ENCODE results near the gene NUP205. TPM values are rescaled to one million over a fixed set of nuclear protein-coding genes. Genes with fewer than 3 reads are reported as not detected.

NUP205 gene
- total RNA-seq, 1 donor from 2014 or later, result 148 TPM

- TF ChIP-seq, protein P1, sequence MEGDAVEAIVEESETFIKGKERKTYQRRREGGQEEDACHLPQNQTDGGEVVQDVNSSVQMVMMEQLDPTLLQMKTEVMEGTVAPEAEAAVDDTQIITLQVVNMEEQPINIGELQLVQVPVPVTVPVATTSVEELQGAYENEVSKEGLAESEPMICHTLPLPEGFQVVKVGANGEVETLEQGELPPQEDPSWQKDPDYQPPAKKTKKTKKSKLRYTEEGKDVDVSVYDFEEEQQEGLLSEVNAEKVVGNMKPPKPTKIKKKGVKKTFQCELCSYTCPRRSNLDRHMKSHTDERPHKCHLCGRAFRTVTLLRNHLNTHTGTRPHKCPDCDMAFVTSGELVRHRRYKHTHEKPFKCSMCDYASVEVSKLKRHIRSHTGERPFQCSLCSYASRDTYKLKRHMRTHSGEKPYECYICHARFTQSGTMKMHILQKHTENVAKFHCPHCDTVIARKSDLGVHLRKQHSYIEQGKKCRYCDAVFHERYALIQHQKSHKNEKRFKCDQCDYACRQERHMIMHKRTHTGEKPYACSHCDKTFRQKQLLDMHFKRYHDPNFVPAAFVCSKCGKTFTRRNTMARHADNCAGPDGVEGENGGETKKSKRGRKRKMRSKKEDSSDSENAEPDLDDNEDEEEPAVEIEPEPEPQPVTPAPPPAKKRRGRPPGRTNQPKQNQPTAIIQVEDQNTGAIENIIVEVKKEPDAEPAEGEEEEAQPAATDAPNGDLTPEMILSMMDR (conservative IDR thresholded peaks at IDR 0.05), result no peak
Observed at GRCh38 chr7:135669774-135670173, 112.1 kb downstream of the NUP205 start.

GRCh38 chr7:135670179-135670578 is 112.5 kb downstream of the NUP205 start:
- TF ChIP-seq, protein P1 (conservative IDR thresholded peaks at IDR 0.05), result no peak
- H3K4me3 Mint-ChIP-seq, result no peak overlapping the region
- no peak overlapping the region for H3K27ac Mint-ChIP-seq (ENCODE audit: unreplicated experiment)
- H3K9me3 Mint-ChIP-seq, result peaks cover 3% of the 10 kb centered on the region
- DNase-seq (ENCODE audit: low read depth, low spot score), result no peak
- no peaks in the 10 kb centered on the region for H3K27me3 Mint-ChIP-seq (ENCODE audit: low read depth)
- peaks cover 9% of the 10 kb centered on the region for H3K36me3 Mint-ChIP-seq (ENCODE audit: low read depth)
- H3K4me1 Mint-ChIP-seq, result peaks cover 18% of the 10 kb centered on the region

More at GRCh38 chr7:135669774-135670173, 112.1 kb downstream of the NUP205 start:
- peaks cover 3% of the 10 kb centered on the region for H3K9me3 Mint-ChIP-seq
- H3K27ac Mint-ChIP-seq (ENCODE audit: unreplicated experiment), result no peak overlapping the region
- H3K4me3 Mint-ChIP-seq, result no peak overlapping the region
- H3K4me1 Mint-ChIP-seq, result peaks cover 22% of the 10 kb centered on the region
- no peaks in the 10 kb centered on the region for H3K27me3 Mint-ChIP-seq (ENCODE audit: low read depth)
- DNase-seq (ENCODE audit: low read depth, low spot score), result no peak
- H3K36me3 Mint-ChIP-seq (ENCODE audit: low read depth), result peaks cover 9% of the 10 kb centered on the region

GRCh38 chr7:135672560-135673359 is 115.0 kb downstream of the NUP205 start:
- H3K27ac Mint-ChIP-seq (ENCODE audit: unreplicated experiment), result no peak overlapping the region
- H3K36me3 Mint-ChIP-seq (ENCODE audit: low read depth), result peaks cover 9% of the 10 kb centered on the region
- peak; percentile 14 for DNase-seq (ENCODE audit: low read depth, low spot score)
- H3K4me3 Mint-ChIP-seq, result no peak overlapping the region
- H3K9me3 Mint-ChIP-seq, result peaks cover 3% of the 10 kb centered on the region
- H3K4me1 Mint-ChIP-seq, result peaks cover 6% of the 10 kb centered on the region
- no peaks in the 10 kb centered on the region for H3K27me3 Mint-ChIP-seq (ENCODE audit: low read depth)
- TF ChIP-seq, protein P1 (conservative IDR thresholded peaks at IDR 0.05), result peak; percentile 90

- TF ChIP-seq, protein P1 (conservative IDR thresholded peaks at IDR 0.05), result no peak
- no peak overlapping the region for H3K4me3 Mint-ChIP-seq
- no peaks in the 10 kb centered on the region for H3K27me3 Mint-ChIP-seq (ENCODE audit: low read depth)
- peaks cover 5% of the 10 kb centered on the region for H3K36me3 Mint-ChIP-seq (ENCODE audit: low read depth)
- no peak overlapping the region for H3K27ac Mint-ChIP-seq (ENCODE audit: unreplicated experiment)
- DNase-seq (ENCODE audit: low read depth, low spot score), result no peak
- H3K4me1 Mint-ChIP-seq, result peaks cover 4% of the 10 kb centered on the region
- H3K9me3 Mint-ChIP-seq, result peaks cover 3% of the 10 kb centered on the region
Observed at GRCh38 chr7:135673360-135673706, 115.6 kb downstream of the NUP205 start.

DNA sequence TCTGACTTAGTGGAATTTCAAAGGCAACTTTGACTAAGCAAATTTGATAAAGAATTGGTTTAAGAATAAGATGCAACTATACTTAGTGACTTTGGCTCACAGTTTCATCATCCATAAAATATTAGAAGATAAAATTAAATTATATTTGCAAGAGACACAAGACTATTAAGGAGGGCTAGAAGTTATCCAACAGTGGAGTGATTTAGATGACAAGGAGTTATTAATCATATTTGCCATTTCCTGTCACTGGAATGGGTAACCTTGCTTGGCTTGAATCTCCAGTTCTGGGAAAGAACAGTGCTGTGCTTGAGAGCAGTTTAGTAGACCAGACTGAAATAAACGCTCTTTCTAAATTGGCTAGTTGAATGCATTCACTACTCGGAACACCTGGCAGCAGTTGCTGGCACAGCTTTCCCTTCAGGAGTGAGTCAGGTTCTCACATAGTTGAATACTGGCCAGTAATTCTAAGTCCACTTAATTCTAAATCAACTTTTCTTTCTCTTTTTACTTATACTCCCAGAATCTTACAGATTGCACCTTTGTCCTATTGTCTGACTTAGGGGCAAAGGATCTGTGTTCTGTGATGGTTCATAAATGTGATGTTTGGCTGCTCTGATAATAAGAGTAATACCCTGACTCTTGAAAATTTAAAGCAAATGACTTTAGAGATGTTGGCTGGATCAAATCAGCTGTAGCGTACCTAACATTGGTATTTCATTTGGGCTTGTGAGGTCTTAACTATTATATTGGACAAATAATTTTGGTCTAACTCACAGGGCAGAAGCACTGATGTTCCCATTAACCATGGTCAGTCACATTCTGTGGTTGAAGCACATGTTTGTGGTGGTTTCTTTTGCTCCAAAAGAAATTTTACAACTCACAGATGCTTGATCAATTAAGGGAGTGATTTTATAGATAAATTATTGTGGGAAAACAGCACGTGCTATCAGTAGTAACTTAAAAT is 121.2 kb downstream of the NUP205 start:
- H3K27ac Mint-ChIP-seq (ENCODE audit: unreplicated experiment), result no peak overlapping the region
- no peaks in the 10 kb centered on the region for H3K9me3 Mint-ChIP-seq
- H3K4me1 Mint-ChIP-seq, result no peaks in the 10 kb centered on the region
- no peaks in the 10 kb centered on the region for H3K27me3 Mint-ChIP-seq (ENCODE audit: low read depth)
- TF ChIP-seq, protein P1 (conservative IDR thresholded peaks at IDR 0.05), result no peak
- peaks cover 2% of the 10 kb centered on the region for H3K36me3 Mint-ChIP-seq (ENCODE audit: low read depth)
- no peak for DNase-seq (ENCODE audit: low read depth, low spot score)
- H3K4me3 Mint-ChIP-seq, result no peak overlapping the region
